Measurements from ENCODE around the gene ZNF263.

ZNF263 gene

DNA sequence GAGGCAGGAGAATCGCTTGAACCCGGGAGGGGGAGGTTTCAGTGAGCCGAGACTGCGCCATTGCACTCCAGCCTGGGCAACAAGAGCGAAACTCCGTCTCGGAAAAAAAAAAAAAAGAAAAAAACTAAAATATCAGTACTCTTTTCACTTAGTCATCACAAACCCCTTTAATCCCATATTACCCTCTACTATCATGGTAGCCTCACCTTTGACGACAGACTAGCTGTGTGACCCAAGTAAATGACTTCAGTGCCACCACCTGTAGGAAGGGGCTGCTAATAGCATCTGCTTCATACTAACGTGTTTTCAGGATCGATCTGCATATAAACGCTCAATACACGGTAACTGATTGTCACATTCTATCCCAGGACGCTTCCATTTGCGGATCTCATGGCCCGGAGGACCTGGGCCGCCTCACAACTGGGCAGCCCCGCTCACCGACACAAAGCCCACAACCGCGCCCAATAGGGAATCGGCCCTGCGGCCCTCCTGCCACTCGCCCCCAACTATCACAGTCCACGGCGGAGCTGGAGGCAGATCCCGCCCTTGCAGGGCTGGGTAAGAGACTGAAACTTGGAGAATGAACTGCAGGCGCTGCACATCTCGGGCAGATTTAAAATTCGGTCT lies 1.1 kb upstream of the ZNF263 start:
- peak overlapping the region; percentile 98 for H3K4me3 ChIP-seq (replicated peaks; ENCODE audit: insufficient read depth, low read length)
- H3K27me3 ChIP-seq (ENCODE audit: insufficient read depth, poor library complexity, severe bottlenecking) = no peaks in the 10 kb centered on the region
- peak in 1 of 2 experiments; percentile 47 for DNase-seq (ENCODE audit: low read depth in 1 of 2, low spot score in 1 of 2)
- H3K27ac ChIP-seq (replicated peaks) = peak overlapping the region; percentile 98
- TF ChIP-seq GABPA (IDR thresholded peaks at IDR 0.05; ENCODE audit: low read depth) (no peak), POLR2AphosphoS5 (IDR thresholded peaks at IDR 0.05; ENCODE audit: low read depth) (no peak), SPI1 (IDR thresholded peaks at IDR 0.05; ENCODE audit: borderline replicate concordance, low read depth) (no peak)
- TF ChIP-seq, protein P1, sequence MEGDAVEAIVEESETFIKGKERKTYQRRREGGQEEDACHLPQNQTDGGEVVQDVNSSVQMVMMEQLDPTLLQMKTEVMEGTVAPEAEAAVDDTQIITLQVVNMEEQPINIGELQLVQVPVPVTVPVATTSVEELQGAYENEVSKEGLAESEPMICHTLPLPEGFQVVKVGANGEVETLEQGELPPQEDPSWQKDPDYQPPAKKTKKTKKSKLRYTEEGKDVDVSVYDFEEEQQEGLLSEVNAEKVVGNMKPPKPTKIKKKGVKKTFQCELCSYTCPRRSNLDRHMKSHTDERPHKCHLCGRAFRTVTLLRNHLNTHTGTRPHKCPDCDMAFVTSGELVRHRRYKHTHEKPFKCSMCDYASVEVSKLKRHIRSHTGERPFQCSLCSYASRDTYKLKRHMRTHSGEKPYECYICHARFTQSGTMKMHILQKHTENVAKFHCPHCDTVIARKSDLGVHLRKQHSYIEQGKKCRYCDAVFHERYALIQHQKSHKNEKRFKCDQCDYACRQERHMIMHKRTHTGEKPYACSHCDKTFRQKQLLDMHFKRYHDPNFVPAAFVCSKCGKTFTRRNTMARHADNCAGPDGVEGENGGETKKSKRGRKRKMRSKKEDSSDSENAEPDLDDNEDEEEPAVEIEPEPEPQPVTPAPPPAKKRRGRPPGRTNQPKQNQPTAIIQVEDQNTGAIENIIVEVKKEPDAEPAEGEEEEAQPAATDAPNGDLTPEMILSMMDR (IDR thresholded peaks at IDR 0.05; ENCODE audit: insufficient read depth, low read length) = no peak
- TF ChIP-seq, protein P2, sequence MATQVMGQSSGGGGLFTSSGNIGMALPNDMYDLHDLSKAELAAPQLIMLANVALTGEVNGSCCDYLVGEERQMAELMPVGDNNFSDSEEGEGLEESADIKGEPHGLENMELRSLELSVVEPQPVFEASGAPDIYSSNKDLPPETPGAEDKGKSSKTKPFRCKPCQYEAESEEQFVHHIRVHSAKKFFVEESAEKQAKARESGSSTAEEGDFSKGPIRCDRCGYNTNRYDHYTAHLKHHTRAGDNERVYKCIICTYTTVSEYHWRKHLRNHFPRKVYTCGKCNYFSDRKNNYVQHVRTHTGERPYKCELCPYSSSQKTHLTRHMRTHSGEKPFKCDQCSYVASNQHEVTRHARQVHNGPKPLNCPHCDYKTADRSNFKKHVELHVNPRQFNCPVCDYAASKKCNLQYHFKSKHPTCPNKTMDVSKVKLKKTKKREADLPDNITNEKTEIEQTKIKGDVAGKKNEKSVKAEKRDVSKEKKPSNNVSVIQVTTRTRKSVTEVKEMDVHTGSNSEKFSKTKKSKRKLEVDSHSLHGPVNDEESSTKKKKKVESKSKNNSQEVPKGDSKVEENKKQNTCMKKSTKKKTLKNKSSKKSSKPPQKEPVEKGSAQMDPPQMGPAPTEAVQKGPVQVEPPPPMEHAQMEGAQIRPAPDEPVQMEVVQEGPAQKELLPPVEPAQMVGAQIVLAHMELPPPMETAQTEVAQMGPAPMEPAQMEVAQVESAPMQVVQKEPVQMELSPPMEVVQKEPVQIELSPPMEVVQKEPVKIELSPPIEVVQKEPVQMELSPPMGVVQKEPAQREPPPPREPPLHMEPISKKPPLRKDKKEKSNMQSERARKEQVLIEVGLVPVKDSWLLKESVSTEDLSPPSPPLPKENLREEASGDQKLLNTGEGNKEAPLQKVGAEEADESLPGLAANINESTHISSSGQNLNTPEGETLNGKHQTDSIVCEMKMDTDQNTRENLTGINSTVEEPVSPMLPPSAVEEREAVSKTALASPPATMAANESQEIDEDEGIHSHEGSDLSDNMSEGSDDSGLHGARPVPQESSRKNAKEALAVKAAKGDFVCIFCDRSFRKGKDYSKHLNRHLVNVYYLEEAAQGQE (IDR thresholded peaks at IDR 0.05; ENCODE audit: insufficient replicate concordance, low read depth) = no peak

DNA sequence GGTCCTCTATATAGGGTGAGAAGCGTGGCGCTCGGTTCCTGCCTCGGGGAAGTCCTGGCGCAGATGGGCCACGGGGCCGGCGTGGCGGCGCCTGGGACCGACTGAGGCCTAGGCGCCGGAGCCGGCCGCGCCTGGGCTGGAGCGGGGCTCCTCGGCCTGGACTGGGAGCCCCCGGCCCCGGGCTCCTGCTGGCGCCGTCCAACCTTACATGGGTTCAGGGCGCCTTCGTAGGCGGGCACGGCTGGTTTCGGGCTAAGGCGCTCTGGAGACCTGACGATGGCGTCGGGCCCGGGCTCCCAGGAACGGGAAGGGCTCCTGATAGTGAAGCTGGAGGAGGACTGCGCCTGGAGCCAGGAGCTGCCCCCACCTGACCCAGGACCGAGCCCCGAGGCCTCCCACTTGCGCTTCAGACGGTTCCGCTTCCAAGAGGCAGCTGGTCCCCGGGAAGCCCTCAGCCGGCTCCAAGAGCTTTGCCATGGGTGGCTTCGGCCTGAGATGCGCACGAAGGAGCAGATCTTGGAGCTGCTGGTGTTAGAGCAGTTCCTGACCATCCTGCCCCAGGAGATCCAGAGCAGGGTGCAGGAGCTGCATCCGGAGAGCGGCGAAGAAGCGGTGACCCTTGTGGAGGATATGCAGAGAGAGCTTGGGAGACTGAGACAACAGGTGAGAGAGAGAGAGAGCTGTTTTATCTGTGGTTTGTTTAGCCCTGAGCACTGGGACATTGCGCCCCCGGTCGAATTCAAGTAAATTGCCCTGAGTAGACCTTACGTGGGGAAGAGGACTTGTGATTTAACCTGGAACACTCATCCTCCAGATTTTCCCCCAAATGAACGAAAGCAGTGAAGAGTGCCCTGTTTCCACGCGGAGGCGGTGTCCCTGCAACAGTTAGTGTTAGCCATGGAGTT lies 504 bp downstream of the ZNF263 start:
- TF ChIP-seq SPI1 (IDR thresholded peaks at IDR 0.05; ENCODE audit: borderline replicate concordance, low read depth) = no peak
- TF ChIP-seq POLR2AphosphoS5 (IDR thresholded peaks at IDR 0.05; ENCODE audit: low read depth) = no peak
- TF ChIP-seq, protein P1 (IDR thresholded peaks at IDR 0.05; ENCODE audit: insufficient read depth, low read length) = no peak
- TF ChIP-seq, protein P2 (IDR thresholded peaks at IDR 0.05; ENCODE audit: insufficient replicate concordance, low read depth) = no peak
- TF ChIP-seq GABPA (IDR thresholded peaks at IDR 0.05; ENCODE audit: low read depth) = no peak
- H3K27me3 ChIP-seq (ENCODE audit: insufficient read depth, poor library complexity, severe bottlenecking) = no peaks in the 10 kb centered on the region
- peak in 1 of 2 experiments; percentile 55 for DNase-seq (ENCODE audit: low read depth in 1 of 2, low spot score in 1 of 2)
- peak overlapping the region; percentile 98 for H3K27ac ChIP-seq (replicated peaks)
- peak overlapping the region; percentile 98 for H3K4me3 ChIP-seq (replicated peaks; ENCODE audit: insufficient read depth, low read length)

DNA sequence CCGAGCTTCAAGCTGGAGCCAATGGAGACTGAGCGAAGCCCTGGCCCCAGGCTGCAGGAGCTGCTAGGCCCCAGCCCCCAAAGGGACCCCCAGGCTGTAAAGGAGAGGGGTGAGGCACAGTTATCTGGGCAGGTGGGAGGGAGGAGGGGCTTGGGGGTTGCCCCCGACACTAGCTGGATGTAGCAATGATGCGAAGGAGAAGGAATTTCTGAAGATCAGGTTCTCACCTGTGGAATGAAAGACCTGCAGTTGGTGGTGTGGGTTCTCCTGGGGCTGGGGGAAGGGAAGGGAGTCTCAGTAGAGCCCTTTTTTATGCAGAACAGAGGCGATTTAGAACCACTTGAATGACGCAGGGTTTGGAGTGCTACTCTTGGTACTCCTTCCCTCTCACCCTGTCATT lies 1.8 kb downstream of the ZNF263 start:
- Histone ChIP-seq H3K27me3 (ENCODE audit: insufficient read depth, poor library complexity, severe bottlenecking) (no peaks in the 10 kb centered on the region), H3K4me3 (replicated peaks; ENCODE audit: insufficient read depth, low read length) (peak overlapping the region; percentile 98), H3K27ac (replicated peaks) (no peak overlapping the region)
- DNase-seq (ENCODE audit: low read depth in 1 of 2, low spot score in 1 of 2) = no peak
- TF ChIP-seq SPI1 (IDR thresholded peaks at IDR 0.05; ENCODE audit: borderline replicate concordance, low read depth) = no peak
- TF ChIP-seq, protein P1 (IDR thresholded peaks at IDR 0.05; ENCODE audit: insufficient read depth, low read length) = no peak
- no peak for TF ChIP-seq POLR2AphosphoS5 (IDR thresholded peaks at IDR 0.05; ENCODE audit: low read depth)
- TF ChIP-seq, protein P2 (IDR thresholded peaks at IDR 0.05; ENCODE audit: insufficient replicate concordance, low read depth) = no peak
- no peak for TF ChIP-seq GABPA (IDR thresholded peaks at IDR 0.05; ENCODE audit: low read depth)
